NCI-H345 treated with DMSO at 0.1 percent for 48 hours (cell line): ENCODE data around the gene KAT14.
"Not testable (repeated sequence)": the region's sequence is repeated elsewhere in the genome, so short reads cannot be mapped to it uniquely, and the experiment has no call there.

ENCODE experiments used
- DNase-seq: peaks from one replicate; lab custom pipeline; 2025; ENCODE audit not compliant: unreplicated experiment; lab: John Stamatoyannopoulos, UW

KAT14 gene

DNA sequence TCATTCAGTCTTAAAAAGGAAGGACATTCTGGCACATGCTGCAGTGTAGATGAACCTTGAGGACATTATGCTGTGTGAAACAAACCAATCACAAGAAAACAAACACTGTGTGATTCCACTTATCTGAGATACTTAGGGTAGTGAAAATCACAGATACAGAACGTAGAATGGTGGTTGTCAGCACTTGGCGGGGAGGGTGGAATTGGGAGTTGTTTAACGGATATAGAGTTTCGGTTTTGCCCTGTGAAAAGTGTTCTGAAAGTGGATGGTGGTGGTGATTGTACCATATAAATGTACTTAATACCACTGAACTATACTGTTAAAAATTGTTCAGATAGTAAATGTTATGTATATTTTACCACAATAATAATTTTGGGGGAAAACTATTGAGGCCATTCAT lies 18.4 kb downstream of the KAT14 start:
- no peak for DNase-seq

DNA sequence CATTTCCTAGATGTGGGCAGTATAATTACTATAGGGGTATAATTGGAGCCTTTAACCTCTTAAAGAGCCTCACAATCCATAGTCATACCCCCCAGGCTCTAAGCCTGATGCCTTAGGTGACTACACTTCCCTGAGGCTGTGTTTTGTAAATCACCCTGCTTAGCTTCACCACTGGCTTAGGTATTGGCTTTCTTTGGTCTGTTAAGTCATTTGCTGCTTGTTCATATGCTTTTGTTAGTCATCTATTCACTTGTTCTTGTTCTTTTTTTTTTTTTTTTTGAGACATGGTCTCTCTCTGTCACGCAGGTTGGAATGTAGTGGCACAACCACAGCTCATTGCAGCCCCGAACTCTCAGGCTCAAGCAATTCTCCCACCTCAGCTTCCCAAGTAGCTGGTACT lies 26.7 kb downstream of the KAT14 start:
- no peak for DNase-seq

DNA sequence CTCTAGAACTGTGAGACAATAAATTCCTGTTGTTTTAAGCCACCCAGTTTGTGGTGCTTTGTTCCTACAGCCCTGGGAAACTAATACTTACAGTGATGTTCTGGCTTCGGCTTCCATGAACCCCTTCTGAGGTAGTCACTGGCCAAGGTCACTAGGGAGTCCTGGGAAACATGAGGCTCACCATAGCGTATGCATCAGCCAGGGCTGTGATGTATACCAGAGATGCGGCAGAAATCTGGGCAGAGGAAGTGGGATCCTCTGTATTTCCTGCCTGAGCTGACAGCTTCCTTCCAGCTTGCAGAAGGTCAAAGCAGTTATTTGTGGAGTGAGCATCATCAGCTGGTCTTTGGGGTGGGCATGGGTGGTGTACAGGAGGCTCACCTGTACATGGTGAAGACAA lies 27.9 kb downstream of the KAT14 start:
- no peak for DNase-seq

DNA sequence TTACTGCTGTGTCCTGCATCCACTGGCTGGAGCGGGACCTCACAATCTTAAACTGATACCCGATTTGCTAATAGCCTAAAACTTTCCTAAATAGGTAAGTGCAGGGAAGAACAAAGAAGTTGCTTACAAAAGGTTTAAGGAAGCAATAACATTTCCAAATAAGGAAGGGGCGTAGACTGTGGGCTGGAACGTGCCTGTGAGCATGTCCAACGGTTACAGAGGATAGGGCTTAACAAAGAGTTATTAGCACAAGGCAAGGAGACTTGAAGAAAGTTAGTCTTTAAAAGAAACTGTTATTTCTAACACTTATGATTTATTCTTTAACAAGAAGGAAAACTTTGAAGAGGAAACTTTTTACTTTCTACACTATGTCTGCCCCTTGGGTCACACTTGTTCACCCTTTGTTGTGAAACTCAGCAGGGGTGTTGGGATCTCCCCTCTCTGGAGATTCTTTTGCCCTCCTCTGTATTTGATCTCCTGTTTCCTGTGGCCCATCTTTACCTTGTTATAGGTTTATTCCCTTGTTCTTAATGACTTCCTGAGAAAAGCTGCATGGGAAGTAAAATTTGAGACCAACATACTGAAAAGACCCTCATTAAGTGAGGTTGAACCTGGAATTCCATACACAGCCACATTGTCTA lies 28.7 kb downstream of the KAT14 start:
- no peak for DNase-seq

DNA sequence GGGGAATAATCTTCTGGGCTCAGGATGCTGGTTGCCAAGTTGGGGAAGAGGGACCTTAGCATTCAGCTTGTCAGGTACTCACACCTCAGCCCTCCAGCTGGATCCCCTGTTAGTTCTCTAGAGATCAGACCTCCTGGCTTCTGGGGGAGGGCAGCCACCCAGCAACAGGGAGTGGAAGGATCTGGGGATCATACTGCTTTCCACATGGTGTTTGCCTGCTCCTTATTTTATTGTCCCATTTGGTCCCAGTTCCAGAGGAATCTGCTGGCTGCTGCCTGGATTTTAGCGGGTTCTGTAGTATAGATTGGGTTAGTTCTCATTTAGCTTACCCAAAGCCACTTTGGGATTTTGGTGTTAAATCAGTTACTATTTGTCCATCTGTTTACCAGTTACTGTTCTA lies 29.3 kb downstream of the KAT14 start:
- no peak for DNase-seq

DNA sequence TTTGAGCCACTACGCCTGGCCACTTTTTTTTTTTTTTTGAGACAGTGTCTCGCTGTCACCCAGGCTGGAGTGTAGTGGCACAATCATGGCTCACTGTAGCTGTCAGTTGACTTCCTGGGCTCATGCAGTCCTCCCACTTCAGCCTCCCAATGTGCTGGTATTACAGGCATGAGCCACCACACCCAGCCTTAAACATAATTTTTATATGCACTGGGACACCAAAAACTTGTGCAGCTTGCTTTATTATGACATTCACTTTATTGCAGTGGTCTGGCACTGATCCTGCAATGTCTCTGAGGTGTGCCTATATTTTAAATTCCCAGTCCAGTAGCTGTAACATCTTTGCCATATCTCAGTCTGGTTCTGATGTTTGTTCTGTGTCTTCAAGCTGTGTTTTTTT lies 34.7 kb downstream of the KAT14 start:
- no peak for DNase-seq

DNA sequence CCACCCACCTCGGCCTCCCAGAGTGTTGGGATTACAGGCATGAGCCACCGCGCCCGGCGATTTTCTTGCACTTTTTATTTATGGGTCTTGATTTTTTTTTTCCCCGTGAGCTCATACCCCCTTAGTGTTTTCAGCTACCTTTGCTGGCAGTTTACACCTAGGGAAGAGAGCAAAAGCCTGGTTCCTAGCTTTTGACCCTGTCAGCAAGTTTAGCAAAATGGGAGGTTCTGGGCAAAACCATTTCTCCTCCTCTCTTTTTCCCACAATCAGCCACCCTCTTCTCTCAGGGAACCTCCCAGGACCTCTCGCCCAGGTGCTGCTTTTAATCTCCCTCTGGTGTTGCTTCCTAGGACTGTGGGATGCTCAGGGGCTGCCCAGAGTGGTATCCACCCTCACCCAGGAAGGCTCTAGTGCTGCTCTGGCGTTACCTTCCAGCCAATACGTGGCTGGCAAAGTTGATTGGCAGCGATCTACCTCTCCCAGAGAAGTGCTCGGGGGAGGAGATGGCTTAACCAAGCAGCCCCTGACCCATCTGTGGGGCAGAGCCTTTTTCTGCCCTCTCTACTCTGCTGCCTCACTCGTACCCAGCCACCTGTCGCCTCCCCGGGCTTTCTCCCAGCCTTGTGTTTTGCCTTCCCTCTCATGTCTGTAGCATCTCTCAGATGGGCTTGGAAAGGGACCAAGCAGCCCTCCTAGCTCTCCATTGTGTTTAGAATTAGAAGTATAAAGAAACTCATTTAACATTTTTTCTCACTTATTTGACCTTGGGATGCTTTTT lies 37.4 kb downstream of the KAT14 start:
- DNase-seq: no peak

DNA sequence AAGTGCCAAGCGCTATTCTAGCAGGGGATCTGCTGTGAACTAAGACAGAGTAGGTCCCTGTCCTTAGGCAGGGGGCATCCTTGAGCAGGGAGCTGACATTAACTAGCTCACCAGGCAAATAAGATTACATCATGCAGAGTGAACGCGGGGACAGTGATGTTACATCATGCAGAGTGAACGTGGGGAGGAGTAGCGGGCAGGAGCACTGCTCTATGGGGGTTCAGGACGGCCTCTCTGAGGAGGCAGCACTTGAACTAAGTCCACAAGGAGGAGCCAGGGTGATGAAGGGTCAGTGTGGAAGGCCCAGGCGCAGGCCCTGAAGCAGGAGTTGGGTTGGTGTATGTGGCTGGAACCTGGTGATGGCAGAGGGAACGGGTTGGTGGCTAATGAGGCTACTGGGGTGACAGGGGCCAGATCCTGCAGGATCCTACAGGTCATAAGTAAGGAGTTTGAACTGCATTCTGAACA lies 38.7 kb downstream of the KAT14 start:
- no peak for DNase-seq

DNA sequence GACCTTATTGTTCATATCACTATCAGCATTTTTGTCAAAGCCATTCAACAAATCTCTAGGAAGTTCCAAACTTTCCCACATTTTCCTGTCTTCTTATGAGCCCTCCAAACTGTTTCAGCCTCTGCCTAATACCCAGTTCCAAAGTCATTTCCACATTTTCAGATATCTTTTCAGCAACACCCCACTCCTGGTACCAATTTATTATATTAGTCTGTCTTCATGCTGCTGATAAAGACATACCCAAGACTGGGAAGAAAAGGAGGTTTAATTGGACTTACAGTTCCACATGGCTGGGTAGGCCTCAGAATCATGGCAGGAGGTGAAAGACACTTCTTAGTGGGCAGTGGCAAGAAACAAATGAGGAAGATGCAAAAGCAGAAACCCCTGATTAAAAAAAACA lies 42.7 kb downstream of the KAT14 start:
- DNase-seq: not testable (repeated sequence)

DNA sequence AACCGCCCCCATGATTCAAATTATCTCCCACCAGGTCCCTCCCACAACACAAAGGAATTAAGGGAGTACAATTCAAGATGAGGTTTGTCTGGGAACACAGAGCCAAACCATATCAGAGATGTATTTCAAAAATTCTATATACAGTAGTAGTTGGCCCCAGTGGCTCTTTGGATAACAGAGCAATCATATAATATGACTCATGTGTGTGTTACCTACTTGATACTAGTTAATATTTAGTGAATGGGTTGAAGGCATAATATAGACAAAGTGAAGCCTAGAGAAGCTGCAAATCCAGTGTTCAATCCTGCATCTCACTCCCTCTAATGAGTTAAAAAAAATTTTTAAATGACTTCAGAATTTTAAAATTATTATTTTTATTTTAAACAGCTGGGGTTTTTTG lies 43.2 kb downstream of the KAT14 start:
- no peak for DNase-seq

DNA sequence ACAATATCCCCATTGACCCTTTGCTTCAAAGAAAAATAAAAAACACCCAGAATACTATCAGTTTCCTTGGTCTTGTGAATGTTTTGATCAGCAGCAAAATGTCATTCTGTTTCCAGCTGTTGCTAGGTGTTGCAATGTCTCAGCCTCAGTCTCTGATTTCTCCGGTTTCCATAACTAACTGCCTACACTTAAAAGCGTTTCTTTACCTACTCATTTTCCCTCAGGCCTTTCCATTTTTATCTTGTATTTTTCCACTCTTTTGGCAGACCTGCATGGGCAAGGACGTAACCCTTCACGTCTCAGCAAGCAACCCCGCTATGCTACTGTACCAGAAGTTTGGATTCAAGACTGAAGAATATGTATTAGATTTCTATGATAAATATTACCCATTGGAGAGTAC lies 49.4 kb downstream of the KAT14 start:
- DNase-seq: no peak

DNA sequence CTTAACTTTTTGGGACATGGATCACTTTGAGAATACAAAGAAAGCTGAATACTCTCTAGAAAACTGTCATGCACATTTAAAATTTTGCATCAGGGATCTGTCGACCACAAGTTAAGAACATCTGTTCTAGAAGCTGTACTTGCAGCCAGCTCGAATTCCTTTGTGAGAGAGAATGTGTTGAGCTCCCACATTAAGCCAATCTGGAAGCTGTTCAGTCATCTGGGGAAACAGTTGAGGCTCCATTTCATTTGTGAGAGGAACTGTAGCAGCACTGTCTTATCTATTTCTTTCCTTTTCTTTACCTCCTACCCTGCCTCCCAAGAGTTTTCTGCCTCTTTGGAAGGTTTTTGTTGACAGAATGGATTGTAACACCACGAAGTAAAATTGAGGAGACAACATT lies 50.8 kb downstream of the KAT14 start:
- DNase-seq: no peak

DNA sequence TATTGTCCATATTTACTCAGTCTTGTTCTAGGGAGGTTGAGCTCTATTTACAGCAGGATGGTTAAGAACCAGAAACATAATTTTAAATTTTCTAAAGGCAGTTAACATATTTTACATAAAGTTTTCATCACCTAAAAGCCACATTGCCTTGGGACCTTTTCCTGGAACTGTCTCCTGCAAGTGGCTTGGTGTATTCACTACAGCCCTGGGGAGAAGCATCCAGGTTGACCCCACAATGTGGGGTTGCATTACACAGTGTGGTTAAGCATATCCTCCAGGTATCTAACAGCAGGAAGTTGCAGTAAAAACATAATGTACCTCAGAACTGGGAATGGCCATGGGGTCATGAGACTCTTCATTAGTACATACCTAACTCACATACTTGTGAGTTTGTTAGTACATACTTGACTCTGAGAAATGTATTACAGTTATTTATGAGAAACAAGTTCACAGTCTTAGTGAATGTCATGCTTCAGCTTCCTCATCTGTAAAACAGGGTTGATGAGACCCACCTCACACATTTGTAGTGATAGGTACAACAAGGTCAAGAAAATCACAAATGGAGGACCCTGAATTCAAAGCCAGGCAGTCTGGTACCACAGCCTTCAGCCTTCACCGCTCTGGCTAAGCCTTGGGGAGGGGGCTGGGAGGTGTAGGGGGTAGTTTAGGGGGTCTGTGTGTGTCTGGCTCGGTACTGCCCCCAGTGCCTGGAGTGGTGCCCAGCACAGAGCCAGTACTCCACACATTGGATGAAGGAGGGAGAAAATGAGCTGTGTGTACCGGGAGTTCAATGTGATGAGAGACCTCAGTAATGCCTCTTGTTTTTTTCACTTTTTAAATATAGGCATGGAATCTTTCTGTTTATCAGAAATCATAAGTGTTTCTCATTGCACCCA lies 52.9 kb downstream of the KAT14 start:
- DNase-seq: no peak

DNA sequence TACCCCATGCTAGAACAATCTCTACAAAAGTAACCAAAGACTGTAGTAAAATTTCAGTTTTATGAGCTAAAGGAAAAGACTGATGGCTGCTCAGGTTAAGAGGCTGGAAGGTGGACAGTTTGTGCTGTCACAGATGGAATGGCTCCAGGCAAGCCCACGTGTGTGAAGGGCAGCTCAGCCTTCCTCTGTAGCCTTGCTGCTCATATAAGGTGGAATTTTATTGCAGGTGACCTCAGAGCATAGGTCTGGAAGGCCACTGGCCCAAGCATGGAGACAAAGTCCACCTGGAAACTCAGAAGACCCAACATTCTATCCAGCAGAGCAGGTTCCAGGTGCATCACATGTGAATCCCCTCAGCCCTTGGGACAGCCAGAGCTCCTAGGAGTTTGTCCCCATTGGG lies 53.6 kb downstream of the KAT14 start:
- DNase-seq: no peak

DNA sequence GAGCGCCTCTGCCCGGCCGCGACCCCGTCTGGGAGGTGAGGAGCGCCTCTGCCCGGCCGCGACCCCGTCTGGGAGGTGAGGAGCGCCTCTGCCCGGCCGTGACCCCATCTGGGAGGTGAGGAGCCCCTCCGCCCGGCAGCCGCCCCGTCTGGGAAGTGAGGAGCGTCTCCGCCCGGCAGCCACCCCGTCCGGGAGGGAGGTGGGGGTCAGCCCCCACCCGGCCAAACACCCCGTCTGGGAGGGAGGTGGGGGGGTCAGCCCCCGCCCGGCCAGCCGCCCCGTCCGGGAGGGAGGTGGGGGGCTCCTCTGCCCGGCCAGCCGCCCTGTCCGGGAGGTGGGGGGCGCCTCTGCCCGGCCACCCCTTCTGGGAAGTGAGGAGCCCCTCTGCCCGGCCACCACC lies 56.8 kb downstream of the KAT14 start:
- DNase-seq: not testable (repeated sequence)

DNA sequence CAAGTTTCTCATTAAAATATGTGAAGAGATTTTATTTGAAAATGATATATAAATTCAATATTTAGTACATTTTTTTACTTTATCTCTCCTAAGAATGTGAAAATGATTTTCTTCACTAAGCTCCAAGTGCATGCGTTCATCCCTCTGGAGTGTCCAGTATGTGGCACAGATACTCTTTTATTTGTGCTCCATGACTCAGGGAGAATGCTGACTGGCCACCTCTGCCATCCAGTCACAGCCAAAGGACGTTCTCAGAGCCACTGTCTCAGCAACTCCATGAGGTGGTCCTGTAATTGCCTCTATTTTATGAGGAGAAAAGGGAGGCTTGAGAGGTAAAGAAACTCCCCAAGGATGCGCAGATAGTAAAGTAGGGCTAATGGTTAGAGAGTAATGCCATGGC lies 58.3 kb downstream of the KAT14 start:
- no peak for DNase-seq

DNA sequence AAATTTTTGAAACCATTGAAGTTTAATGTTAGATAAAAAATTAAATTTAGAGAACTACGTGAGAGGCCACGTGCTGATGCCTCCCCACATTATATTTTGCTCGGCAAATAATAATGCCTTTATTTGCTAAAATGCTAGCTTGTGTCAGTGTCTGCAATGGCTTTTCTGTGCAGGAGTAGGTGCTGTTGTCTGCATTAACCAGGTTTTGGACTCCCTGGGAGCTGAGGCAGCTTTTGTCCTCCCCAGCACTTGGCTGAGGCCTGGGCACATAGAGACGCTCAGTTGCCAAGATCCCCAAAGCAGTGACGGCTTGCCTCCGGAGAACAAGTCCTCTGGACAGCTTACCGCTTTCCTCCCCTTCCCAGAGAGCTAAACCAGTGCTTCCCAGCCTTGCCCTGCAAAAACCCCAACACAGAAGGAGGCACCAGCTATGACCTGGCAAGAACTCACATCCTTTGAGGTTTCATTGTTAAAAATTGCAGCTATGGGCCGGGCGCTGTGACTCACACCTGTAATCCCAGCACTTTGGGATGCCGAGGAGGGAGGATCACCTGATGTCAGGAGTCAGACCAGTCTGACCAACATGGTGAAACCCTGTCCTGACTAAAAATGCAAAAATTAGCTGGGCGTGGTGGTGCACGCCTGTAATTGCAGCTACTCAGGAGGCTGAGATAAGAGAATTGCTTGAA lies 59.9 kb downstream of the KAT14 start:
- DNase-seq: no peak

DNA sequence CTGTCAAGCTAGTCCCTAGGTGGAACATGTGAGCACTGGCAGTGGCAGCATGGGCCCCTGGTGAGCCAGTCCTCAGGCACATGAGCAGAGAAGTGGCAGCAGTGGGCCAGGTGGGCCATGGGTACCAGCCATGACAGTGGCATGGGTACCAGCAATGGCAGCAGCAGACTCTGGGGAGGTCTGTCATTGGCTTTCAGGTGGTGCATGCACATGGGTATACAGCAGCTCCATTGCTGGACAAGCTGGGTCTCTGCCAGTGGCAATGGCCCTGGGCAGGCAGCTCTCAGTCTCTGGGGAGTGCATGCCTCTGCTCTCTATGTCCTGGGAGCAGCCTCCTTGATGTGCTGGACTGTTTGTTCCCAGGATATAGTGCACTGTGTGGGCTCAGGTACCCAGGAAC lies 65.3 kb downstream of the KAT14 start:
- DNase-seq: no peak

DNA sequence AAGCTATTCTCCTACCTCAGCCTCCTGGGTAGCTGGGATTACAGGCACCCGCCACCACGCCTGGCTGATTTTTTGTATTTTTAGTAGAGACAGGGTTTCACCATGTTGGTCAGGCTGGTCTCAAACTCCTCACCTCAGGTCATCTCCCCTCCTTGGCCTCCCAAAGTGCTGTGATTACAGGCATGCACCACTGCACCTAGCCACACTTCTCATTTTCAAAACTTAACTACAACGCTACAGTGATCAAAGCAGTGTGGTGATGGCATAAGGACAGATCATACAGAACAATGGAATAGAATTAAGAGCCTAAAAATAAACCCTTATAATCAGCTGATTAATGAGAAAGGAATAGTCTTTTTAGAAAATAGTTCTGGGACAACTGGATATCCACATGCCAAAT lies 66.0 kb downstream of the KAT14 start:
- DNase-seq: not testable (repeated sequence)

DNA sequence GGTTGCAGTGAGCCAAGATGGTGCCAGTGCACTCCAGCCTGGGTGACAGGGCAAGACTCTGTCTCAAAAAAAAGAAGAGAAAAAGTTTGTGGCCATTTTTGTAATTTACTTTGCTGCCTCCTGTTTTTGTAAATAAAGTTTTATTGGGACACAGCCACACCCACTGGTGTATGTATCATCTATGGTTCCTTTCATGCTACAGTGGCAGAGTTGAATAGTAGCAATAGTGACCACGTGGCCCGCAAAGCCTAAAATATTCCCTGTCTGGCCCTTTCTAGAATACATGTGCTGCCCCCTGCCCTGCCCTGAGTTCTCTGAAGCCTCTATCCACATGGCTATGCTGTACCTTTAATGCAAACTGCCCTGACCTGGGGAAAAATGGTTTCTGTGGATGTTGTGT lies 75.3 kb downstream of the KAT14 start:
- no peak for DNase-seq

DNA sequence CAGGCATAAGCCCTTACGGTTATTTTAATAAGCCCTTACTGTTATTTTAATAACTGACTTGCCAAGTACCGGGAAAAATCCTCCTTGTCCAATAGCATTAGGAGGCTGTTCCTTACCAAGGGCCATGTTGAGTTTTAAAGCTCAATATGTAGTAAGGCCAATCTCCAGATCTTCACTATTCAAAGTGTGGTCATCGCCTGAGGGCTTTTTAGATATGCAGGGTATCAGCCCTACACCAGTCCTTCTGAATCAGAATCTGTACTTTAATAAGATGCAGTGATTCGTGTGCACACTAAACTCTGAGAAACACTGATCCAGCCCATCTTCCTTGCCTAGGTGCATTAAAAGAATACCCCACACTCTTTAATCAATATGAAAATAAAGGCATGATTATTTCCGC lies 77.9 kb downstream of the KAT14 start:
- DNase-seq: no peak
